ENCODE data around the gene POTEE. TPM values are rescaled to one million over a fixed set of nuclear protein-coding genes. Genes with fewer than 3 reads are reported as not detected.
"Not testable (repeated sequence)": the region's sequence is repeated elsewhere in the genome, so short reads cannot be mapped to it uniquely, and the experiment has no call there.

Gene POTEE
- not detected for total RNA-seq

DNA sequence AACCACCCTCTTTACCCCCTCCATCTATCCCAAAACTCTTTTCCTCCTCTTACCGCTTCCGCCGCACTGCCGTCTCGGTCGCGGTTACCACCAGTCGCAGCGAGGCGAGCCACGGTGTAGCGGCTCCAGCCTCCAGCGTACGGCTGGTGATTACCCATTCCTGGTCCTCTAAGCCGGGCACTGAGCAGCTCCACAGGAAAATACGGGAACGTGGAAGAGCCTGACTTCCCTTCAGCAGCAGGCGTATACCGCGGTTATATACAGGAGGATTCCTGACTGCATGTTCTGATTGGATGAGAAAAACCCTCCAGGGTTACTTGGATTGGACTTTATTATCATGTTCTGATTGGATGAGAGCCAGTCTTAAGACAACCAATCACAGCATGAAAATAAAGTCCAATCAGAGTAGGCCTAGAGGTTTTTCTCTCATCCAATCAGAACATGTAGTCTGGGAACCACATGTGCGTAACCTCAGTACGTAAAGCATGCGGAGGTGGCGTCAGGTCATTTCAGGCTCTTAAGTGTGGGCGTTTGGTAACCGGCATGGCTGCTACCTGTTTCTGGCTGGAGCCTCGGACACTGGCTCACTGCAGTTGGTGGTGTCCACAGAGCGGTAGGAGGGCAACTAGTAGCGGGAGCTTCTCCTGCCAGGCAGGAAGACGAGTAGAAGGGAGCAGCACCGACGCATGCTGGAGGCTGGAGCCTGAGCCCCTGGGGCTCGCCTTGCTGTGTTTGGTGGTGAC lies at the start of gene POTEE:
TSS of gene POTEE (plus strand) at position 507 of the 743 bp plus-strand sequence. CDS start 8,867 bp downstream, outside the sequence.
- H3K27me3 ChIP-seq (ENCODE audit: control insufficient read depth in 3 of 3, insufficient read depth in 3 of 3, low read length in 3 of 3); H3K9ac ChIP-seq (ENCODE audit: low read depth in 1 of 3, low read length in 3 of 3); H3K9me3 ChIP-seq (ENCODE audit: control insufficient read depth in 3 of 3, low read length in 3 of 3); H3K27ac ChIP-seq (ENCODE audit: low read depth, low read length); H3K4me1 ChIP-seq (ENCODE audit: control insufficient read depth in 3 of 3, insufficient read depth in 3 of 3, low read length in 3 of 3); H3K36me3 ChIP-seq (ENCODE audit: control insufficient read depth in 3 of 3, insufficient read depth in 3 of 3, low read length in 3 of 3); H3K4me3 ChIP-seq (ENCODE audit: low read length in 3 of 3): not testable (repeated sequence)

DNA sequence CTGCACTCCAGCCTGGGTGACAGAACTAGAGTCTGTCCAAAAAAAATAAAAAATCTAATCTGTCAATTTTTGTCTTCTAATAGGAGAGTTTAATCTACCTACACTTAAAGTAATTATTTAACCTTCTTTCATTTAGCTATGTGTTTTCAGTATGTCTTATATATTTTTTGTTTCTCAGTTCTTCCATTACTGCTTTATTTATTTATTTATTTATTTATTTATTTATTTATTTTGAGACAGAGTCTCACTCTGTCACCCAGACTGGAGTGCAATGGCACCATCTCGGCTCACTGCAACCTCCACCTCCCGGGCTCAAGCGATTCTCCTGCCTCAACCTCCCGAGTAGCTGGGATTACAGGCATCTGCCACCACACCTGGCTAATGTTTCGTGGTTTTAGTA lies 43.8 kb upstream of the POTEE start:
- H3K27ac ChIP-seq (ENCODE audit: low read depth, low read length); H3K9ac ChIP-seq (ENCODE audit: low read depth in 1 of 3, low read length in 3 of 3); H3K4me3 ChIP-seq (ENCODE audit: low read length in 3 of 3); H3K27me3 ChIP-seq (ENCODE audit: control insufficient read depth in 3 of 3, insufficient read depth in 3 of 3, low read length in 3 of 3); H3K9me3 ChIP-seq (ENCODE audit: control insufficient read depth in 3 of 3, low read length in 3 of 3); H3K4me1 ChIP-seq (ENCODE audit: control insufficient read depth in 3 of 3, insufficient read depth in 3 of 3, low read length in 3 of 3); H3K36me3 ChIP-seq (ENCODE audit: control insufficient read depth in 3 of 3, insufficient read depth in 3 of 3, low read length in 3 of 3): not testable (repeated sequence)

DNA sequence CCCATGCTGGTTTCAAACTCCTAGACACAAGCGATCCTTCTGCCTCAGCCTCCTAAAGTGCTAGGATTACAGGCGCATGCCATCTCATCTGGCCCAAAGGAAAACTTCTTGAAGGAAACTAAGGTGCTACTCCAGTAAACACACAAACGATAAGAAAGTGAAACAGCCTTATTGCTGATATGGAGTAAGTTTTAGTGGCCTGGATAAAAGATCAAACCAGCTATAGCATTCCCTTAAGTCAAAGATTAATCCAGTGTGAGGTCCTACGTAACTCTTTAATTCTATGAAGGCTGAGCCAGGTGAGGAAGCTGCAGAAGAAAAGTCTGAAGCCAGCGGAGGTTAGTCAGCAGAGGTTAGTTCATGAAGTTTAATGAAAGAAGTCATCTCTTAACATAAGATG lies 40.8 kb upstream of the POTEE start:
- H3K27me3 ChIP-seq (ENCODE audit: control insufficient read depth in 3 of 3, insufficient read depth in 3 of 3, low read length in 3 of 3), result no peaks in the 10 kb centered on the region
- no peak overlapping the region for H3K9ac ChIP-seq (ENCODE audit: low read depth in 1 of 3, low read length in 3 of 3)
- no peak overlapping the region for H3K27ac ChIP-seq (ENCODE audit: low read depth, low read length)
- no peaks in the 10 kb centered on the region for H3K4me1 ChIP-seq (ENCODE audit: control insufficient read depth in 3 of 3, insufficient read depth in 3 of 3, low read length in 3 of 3)
- H3K4me3 ChIP-seq (ENCODE audit: low read length in 3 of 3), result no peak overlapping the region
- H3K9me3 ChIP-seq (ENCODE audit: control insufficient read depth in 3 of 3, low read length in 3 of 3), result no peaks in the 10 kb centered on the region
- no peaks in the 10 kb centered on the region for H3K36me3 ChIP-seq (ENCODE audit: control insufficient read depth in 3 of 3, insufficient read depth in 3 of 3, low read length in 3 of 3)

DNA sequence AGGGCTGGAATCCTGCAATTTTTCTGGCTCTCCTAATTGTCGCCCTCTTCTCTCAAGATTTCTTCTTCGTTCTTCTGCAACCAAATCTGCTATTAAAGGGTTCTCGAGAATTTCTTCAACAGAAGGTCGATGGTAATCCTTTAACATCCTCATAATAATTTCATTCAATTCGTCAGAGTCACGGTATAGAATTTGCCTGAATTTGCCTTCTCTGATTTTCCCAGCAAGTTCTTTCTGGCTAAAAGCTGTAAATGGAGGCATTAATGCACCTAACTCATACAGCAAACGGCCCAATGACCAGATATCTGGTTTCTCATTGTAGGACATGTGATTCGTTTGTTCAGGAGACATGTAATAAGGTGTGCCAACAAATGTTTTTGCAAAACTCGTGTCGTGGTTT lies 31.3 kb upstream of the POTEE start:
- not testable (repeated sequence) for H3K27me3 ChIP-seq (ENCODE audit: control insufficient read depth in 3 of 3, insufficient read depth in 3 of 3, low read length in 3 of 3)

DNA sequence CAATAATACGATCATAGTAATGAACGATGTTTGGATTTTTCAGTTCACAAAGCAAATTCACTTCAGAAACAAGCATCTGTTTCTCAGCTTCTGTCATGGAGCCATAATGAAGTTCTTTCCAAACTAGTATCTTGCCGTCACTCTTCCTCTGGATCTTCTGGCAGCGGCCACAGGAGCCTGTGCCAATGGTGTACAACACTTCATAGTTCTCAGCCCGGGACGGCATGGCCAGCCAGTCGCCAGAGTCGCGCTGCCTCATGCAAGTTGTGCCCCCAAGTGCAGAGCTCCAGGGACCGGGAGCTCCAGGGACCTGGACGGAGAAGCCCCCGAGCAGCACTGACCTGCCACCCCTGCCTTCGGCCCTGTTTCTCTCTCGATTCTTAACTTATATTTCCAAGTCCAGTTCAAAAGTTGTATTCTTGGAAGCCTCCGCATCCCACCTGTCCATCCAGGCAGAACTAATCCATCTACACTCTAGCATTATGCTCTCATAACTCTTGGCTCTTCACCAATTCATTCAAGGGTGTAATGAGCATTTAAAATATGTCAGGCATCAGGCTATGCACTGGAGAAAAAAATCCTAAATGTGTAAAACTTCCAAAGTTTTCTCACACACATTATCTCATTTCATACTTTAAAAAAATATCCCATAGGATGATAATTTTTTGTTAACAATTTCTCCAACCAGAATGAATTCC lies 30.5 kb upstream of the POTEE start:
- not testable (repeated sequence) for H3K9me3 ChIP-seq (ENCODE audit: control insufficient read depth in 3 of 3, low read length in 3 of 3); H3K27me3 ChIP-seq (ENCODE audit: control insufficient read depth in 3 of 3, insufficient read depth in 3 of 3, low read length in 3 of 3); H3K27ac ChIP-seq (ENCODE audit: low read depth, low read length); H3K4me3 ChIP-seq (ENCODE audit: low read length in 3 of 3); H3K9ac ChIP-seq (ENCODE audit: low read depth in 1 of 3, low read length in 3 of 3); H3K36me3 ChIP-seq (ENCODE audit: control insufficient read depth in 3 of 3, insufficient read depth in 3 of 3, low read length in 3 of 3); H3K4me1 ChIP-seq (ENCODE audit: control insufficient read depth in 3 of 3, insufficient read depth in 3 of 3, low read length in 3 of 3)

More for the DNA sequence above, 31.3 kb upstream of the POTEE start:
- not testable (repeated sequence) for H3K9ac ChIP-seq (ENCODE audit: low read depth in 1 of 3, low read length in 3 of 3); H3K36me3 ChIP-seq (ENCODE audit: control insufficient read depth in 3 of 3, insufficient read depth in 3 of 3, low read length in 3 of 3); H3K4me1 ChIP-seq (ENCODE audit: control insufficient read depth in 3 of 3, insufficient read depth in 3 of 3, low read length in 3 of 3); H3K9me3 ChIP-seq (ENCODE audit: control insufficient read depth in 3 of 3, low read length in 3 of 3); H3K27ac ChIP-seq (ENCODE audit: low read depth, low read length); H3K4me3 ChIP-seq (ENCODE audit: low read length in 3 of 3)

DNA sequence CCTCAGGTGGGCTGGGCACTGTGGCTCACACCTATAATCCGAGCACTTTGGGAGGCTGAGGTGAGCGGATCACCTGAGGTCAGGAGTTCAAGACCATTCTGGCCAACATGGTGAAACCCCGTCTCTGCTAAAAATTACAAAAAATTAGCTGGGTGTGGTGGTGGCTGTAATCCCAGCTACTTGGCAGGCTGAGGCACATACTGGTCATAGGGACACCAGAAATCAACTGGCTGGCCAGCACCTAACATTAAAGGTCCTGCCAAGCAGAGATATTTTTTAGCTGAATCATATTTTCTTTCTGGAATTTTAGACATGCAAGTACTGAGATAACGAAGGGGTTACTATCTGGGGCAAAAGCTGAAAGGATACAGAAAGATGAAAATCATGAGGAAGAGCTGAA lies 27.9 kb upstream of the POTEE start:
- not testable (repeated sequence) for H3K27me3 ChIP-seq (ENCODE audit: control insufficient read depth in 3 of 3, insufficient read depth in 3 of 3, low read length in 3 of 3)

DNA sequence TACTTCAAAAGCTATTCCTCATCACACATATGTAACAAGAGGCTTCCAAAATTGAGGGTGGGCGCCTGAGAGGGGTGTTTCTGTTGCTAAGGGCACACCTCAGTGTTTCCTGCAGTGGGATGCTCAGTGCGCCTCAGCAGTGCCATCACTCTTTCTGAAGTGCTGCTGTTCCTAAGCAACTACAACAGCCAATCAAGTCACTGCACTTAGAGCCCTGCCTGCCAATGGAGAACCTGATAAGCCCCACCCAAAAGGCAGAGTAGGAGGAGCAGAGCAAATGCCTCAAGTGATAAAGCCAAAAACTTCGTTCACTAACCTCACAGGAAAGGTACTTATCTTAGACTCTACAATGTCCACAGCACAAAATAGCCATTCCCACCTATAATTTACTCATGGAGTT lies 15.9 kb upstream of the POTEE start:
- H3K27me3 ChIP-seq (ENCODE audit: control insufficient read depth in 3 of 3, insufficient read depth in 3 of 3, low read length in 3 of 3); H3K36me3 ChIP-seq (ENCODE audit: control insufficient read depth in 3 of 3, insufficient read depth in 3 of 3, low read length in 3 of 3); H3K9ac ChIP-seq (ENCODE audit: low read depth in 1 of 3, low read length in 3 of 3): not testable (repeated sequence)

More for the DNA sequence above, 27.9 kb upstream of the POTEE start:
- H3K9ac ChIP-seq (ENCODE audit: low read depth in 1 of 3, low read length in 3 of 3); H3K36me3 ChIP-seq (ENCODE audit: control insufficient read depth in 3 of 3, insufficient read depth in 3 of 3, low read length in 3 of 3); H3K9me3 ChIP-seq (ENCODE audit: control insufficient read depth in 3 of 3, low read length in 3 of 3); H3K4me3 ChIP-seq (ENCODE audit: low read length in 3 of 3); H3K27ac ChIP-seq (ENCODE audit: low read depth, low read length); H3K4me1 ChIP-seq (ENCODE audit: control insufficient read depth in 3 of 3, insufficient read depth in 3 of 3, low read length in 3 of 3): not testable (repeated sequence)

DNA sequence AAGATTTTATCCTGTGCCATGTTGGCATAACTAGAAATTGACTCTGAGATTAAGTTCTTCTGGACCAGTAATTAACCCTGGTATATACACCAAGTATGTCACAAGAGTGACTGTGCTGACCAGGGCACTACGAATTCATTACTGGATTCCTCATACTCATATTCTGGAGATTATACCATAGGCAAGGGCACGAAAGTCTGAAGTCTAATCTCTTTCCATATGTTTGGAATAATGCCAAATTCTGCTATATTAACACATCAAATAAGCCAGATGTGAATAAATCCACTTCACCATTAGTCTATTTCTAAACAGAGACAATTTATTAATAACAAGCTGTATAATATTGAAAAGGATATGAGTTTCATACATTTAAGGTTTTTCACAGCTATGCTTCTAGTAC lies 13.2 kb upstream of the POTEE start:
- H3K27me3 ChIP-seq (ENCODE audit: control insufficient read depth in 3 of 3, insufficient read depth in 3 of 3, low read length in 3 of 3); H3K9me3 ChIP-seq (ENCODE audit: control insufficient read depth in 3 of 3, low read length in 3 of 3); H3K36me3 ChIP-seq (ENCODE audit: control insufficient read depth in 3 of 3, insufficient read depth in 3 of 3, low read length in 3 of 3); H3K4me1 ChIP-seq (ENCODE audit: control insufficient read depth in 3 of 3, insufficient read depth in 3 of 3, low read length in 3 of 3); H3K27ac ChIP-seq (ENCODE audit: low read depth, low read length); H3K4me3 ChIP-seq (ENCODE audit: low read length in 3 of 3); H3K9ac ChIP-seq (ENCODE audit: low read depth in 1 of 3, low read length in 3 of 3): not testable (repeated sequence)

More for the DNA sequence above, 15.9 kb upstream of the POTEE start:
- not testable (repeated sequence) for H3K9me3 ChIP-seq (ENCODE audit: control insufficient read depth in 3 of 3, low read length in 3 of 3); H3K4me1 ChIP-seq (ENCODE audit: control insufficient read depth in 3 of 3, insufficient read depth in 3 of 3, low read length in 3 of 3); H3K27ac ChIP-seq (ENCODE audit: low read depth, low read length); H3K4me3 ChIP-seq (ENCODE audit: low read length in 3 of 3)

DNA sequence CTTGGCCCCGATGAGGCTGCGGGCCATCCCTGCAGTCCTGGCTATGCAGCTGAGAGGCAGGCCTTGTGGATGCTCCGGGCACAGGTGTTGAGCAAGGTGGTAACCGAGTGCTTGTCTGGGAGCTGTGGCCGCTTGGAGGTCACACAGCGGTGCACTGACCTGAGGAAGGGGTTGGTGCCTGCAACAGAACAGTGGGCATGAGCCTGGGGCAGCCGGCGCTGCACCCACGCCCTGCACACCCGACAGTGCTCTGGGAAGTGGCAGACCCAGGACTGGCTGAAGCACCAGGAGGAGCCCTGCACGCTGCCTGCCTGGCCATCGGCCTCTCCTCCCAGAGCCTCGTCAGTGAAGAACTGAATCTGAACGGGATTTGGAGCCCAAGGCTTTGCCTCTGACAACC lies 8.2 kb upstream of the POTEE start:
- Histone ChIP-seq H3K27me3 (ENCODE audit: control insufficient read depth in 3 of 3, insufficient read depth in 3 of 3, low read length in 3 of 3) (no peaks in the 10 kb centered on the region), H3K36me3 (ENCODE audit: control insufficient read depth in 3 of 3, insufficient read depth in 3 of 3, low read length in 3 of 3) (no peaks in the 10 kb centered on the region), H3K27ac (ENCODE audit: low read depth, low read length) (no peak overlapping the region), H3K9ac (ENCODE audit: low read depth in 1 of 3, low read length in 3 of 3) (no peak overlapping the region), H3K4me1 (ENCODE audit: control insufficient read depth in 3 of 3, insufficient read depth in 3 of 3, low read length in 3 of 3) (no peaks in the 10 kb centered on the region), H3K4me3 (ENCODE audit: low read length in 3 of 3) (no peak overlapping the region), H3K9me3 (ENCODE audit: control insufficient read depth in 3 of 3, low read length in 3 of 3) (no peaks in the 10 kb centered on the region)

DNA sequence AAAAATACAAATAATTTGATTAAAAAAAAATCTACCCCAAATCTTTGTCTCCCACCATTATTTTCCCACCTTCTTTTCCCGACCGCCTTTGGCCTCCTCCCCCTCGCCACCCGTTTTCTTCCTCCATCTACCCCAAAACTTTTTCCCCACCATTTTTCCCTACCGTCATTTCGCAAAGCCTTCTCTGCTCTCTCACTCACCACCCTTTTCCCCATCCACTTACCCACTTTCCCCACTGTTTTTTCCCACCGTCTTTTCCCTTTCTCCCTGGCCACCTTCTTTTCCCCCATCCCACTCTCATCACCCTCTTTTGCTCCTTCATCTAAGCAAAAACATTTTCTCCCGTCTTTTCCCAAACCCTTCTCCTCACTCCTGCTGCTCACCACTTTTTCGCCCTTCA lies 1.5 kb upstream of the POTEE start:
- H3K9ac ChIP-seq (ENCODE audit: low read depth in 1 of 3, low read length in 3 of 3); H3K9me3 ChIP-seq (ENCODE audit: control insufficient read depth in 3 of 3, low read length in 3 of 3); H3K27me3 ChIP-seq (ENCODE audit: control insufficient read depth in 3 of 3, insufficient read depth in 3 of 3, low read length in 3 of 3); H3K27ac ChIP-seq (ENCODE audit: low read depth, low read length); H3K4me1 ChIP-seq (ENCODE audit: control insufficient read depth in 3 of 3, insufficient read depth in 3 of 3, low read length in 3 of 3); H3K36me3 ChIP-seq (ENCODE audit: control insufficient read depth in 3 of 3, insufficient read depth in 3 of 3, low read length in 3 of 3); H3K4me3 ChIP-seq (ENCODE audit: low read length in 3 of 3): not testable (repeated sequence)
